H1 (cell line): Measurements from ENCODE around the gene PASK. TPM values are rescaled to one million over a fixed set of nuclear protein-coding genes. Genes with fewer than 3 reads are reported as not detected.

Source experiments
- CREB1 ChIP-seq: IDR thresholded peaks from 2 replicates; pipeline ENCODE4 v1.6.1; 2012; ENCODE audit warnings: inconsistent platforms
- POLR2AphosphoS5 ChIP-seq: IDR thresholded peaks from 2 replicates; pipeline ENCODE4 v1.6.1; 2011; ENCODE audit warnings: low read depth, low read length
- SP4 ChIP-seq: IDR thresholded peaks from 2 replicates; pipeline ENCODE4 v1.6.1; 2012; ENCODE audit warnings: low read length, inconsistent platforms
- polyA plus RNA-seq, 7 experiments: library from polyadenylated mRNA; depleted of rRNA in 3 of 7; stranded (reverse) in 5 of 7; unstranded in 2 of 7; fragments of >200 nt in 5 of 7; fragments of 200-250 nt in 2 of 7; gene quantifications; 1 replicate in 5 of 7; 2 replicates in 1 of 7; 4 replicates in 1 of 7; pipeline versions ENCODE4 v1.2.1 to v1.2.3, GENCODE V29; 2011 to 2013; ENCODE audit warnings: missing spikeins in 2 of 7, mixed read lengths in 2 of 7
- total RNA-seq: library from RNA; stranded (reverse); fragmentation: NEBNext Ultra II Directional; extraction: Animal tissue kit (Norgen Biotek cat#: 25700); gene quantifications from 2 replicates; pipeline ENCODE4 v1.2.1, GENCODE V29; 2021

PASK gene
- total and polyA plus RNA-seq, 2 of the 8 experiments (the other 6 are each of a cell fraction or from before 2014, with no cell fraction given), result 20.5 to 66.1 TPM

GRCh38 chr2:241070361-241070760, 78.9 kb downstream of the PASK start (continued):
- TF ChIP-seq CREB1 (no peak), POLR2AphosphoS5 (no peak), SP4 (no peak)
